Esophagus muscularis mucosa (tissue), 4 donors: ENCODE results near the gene SH3BP5. TPM values are rescaled to one million over a fixed set of nuclear protein-coding genes. Genes with fewer than 3 reads are reported as not detected.

Experiments
- DNase-seq: peaks from one replicate; pipeline ENCODE4 v3.0.0-alpha.2; 2017; ENCODE audit errors: extremely low spot score
- H3K27ac ChIP-seq, 4 donors: fragments of 200-600 bp; sonication (generic); replicated peaks in 1 of 4; 1 replicate in 3 of 4; 2 replicates in 1 of 4; pipeline ENCODE4 v1.5.1; 2016 to 2019; ENCODE audit warnings: mild to moderate bottlenecking in 1 of 4
- H3K27me3 ChIP-seq, 4 donors: fragments of 200-600 bp; sonication (generic); one replicate each; pipeline versions ENCODE4 v1.5.1 to v1.6.0; 2016 to 2019
- H3K36me3 ChIP-seq, 4 donors: fragments of 200-600 bp; sonication (generic); one replicate each; pipeline ENCODE4 v1.5.1; 2016 to 2019
- H3K4me1 ChIP-seq, 4 donors: fragments of 200-600 bp; sonication (generic); one replicate each; pipeline ENCODE4 v1.5.1; 2016 to 2019
- H3K4me3 ChIP-seq, 4 donors: fragments of 200-600 bp; sonication (generic); 1 replicate in 2 of 4; 2 replicates in 2 of 4; pipeline ENCODE4 v1.5.1; 2016 to 2019; ENCODE audit warnings: mild to moderate bottlenecking in 4 of 4, moderate library complexity in 1 of 4
- H3K9me3 ChIP-seq, 4 donors: fragments of 200-600 bp; sonication (generic); 1 replicate in 3 of 4; 2 replicates in 1 of 4; pipeline ENCODE4 v1.5.1; 2016 to 2019
- CTCF ChIP-seq, 3 experiments: fragments of 200-600 bp in 2 of 3; fragments of 450-650 bp in 1 of 3; sonication (generic) in 2 of 3; IDR thresholded peaks; one replicate each; pipeline ENCODE4 v1.5.1; 2017 to 2019; ENCODE audit warnings: antibody characterized with exemption in 3 of 3, mild to moderate bottlenecking in 2 of 3, moderate library complexity in 1 of 3
- EP300 ChIP-seq: sonication (generic); formaldehyde crosslinking; IDR thresholded peaks from one replicate; pipeline ENCODE4 v1.6.1; 2017; ENCODE audit warnings: antibody characterized with exemption
- POLR2A ChIP-seq: fragments of 450-650 bp; IDR thresholded peaks from one replicate; pipeline ENCODE4 v1.6.1; 2017; ENCODE audit warnings: antibody characterized with exemption, moderate library complexity, mild to moderate bottlenecking, low read depth
- POLR2AphosphoS5 ChIP-seq, 2 donors: sonication (generic); formaldehyde crosslinking; IDR thresholded peaks; one replicate each; pipeline ENCODE4 v1.6.1; 2017; ENCODE audit warnings: antibody characterized with exemption in 2 of 2
- WGBS: methylation state at CpG from one replicate; pipeline ENCODE4 v1.1.5; 2018; 5-methylcytosine and 5-hydroxymethylcytosine counted together
- intact Hi-C: fragments of 100-400 bp; cut with DNase I; formaldehyde crosslinking; loops from one replicate; pipeline ENCODE4 v1.15.1; 2023
- total RNA-seq, 4 donors: library from RNA; depleted of rRNA; stranded (reverse); fragments of >200 nt; gene quantifications; one replicate each; pipeline versions ENCODE4 v1.1.0 to v1.2.1, GENCODE V29; 2016

Gene SH3BP5
- total RNA-seq, 4 donors from 2014 or later, result 26.2 to 56.5 (median 38.2) TPM

- H3K4me3 ChIP-seq, result peak overlapping the region; percentile 87 to 98 (median 90)
- 72% methylated on average over 5 of the region's 5 CpGs for WGBS
- no peaks in the 10 kb centered on the region for H3K9me3 ChIP-seq
- no peaks in the 10 kb centered on the region for H3K27me3 ChIP-seq
- intact Hi-C loops, result loop anchor here (10.0 kb wide), 1 partner anchor 57 kb away; no protein-coding TSS in a partner anchor
- peaks cover 8 to 29% (median 18%) of the 10 kb centered on the region in 4 donors for H3K36me3 ChIP-seq
- peak overlapping the region; percentile 96 to 99 (median 98) for H3K27ac ChIP-seq
- TF ChIP-seq POLR2AphosphoS5 (IDR thresholded peaks at IDR 0.05) (no peak), POLR2A (no peak), CTCF (IDR thresholded peaks at IDR 0.05) (no peak), EP300 (no peak)
- DNase-seq, result no peak
- H3K4me1 ChIP-seq, result peaks cover 24 to 54% (median 47%) of the 10 kb centered on the region in 4 donors
Measured at GRCh38 chr3:15207836-15208504, 124.4 kb downstream of the SH3BP5 start.

GRCh38 chr3:15206662-15207576 lies 125.5 kb downstream of the SH3BP5 start:
- intact Hi-C loops, result loop anchor here (10.0 kb wide), 1 partner anchor 58 kb away; no protein-coding TSS in a partner anchor
- Histone ChIP-seq H3K27ac (peak overlapping the region; percentile 96 to 99 (median 98)), H3K4me3 (peak overlapping the region; percentile 87 to 98 (median 90)), H3K4me1 (peaks cover 24 to 57% (median 45%) of the 10 kb centered on the region in 4 donors), H3K27me3 (no peaks in the 10 kb centered on the region), H3K9me3 (no peaks in the 10 kb centered on the region), H3K36me3 (peaks cover 0 to 19% (median 8%) of the 10 kb centered on the region in 4 donors)
- peak; percentile 59 to 84 for TF ChIP-seq POLR2AphosphoS5 (IDR thresholded peaks at IDR 0.05)
- no peak for TF ChIP-seq CTCF (IDR thresholded peaks at IDR 0.05)
- DNase-seq, result no peak
- WGBS, result 2% methylated on average over 26 of the region's 30 CpGs

DNA sequence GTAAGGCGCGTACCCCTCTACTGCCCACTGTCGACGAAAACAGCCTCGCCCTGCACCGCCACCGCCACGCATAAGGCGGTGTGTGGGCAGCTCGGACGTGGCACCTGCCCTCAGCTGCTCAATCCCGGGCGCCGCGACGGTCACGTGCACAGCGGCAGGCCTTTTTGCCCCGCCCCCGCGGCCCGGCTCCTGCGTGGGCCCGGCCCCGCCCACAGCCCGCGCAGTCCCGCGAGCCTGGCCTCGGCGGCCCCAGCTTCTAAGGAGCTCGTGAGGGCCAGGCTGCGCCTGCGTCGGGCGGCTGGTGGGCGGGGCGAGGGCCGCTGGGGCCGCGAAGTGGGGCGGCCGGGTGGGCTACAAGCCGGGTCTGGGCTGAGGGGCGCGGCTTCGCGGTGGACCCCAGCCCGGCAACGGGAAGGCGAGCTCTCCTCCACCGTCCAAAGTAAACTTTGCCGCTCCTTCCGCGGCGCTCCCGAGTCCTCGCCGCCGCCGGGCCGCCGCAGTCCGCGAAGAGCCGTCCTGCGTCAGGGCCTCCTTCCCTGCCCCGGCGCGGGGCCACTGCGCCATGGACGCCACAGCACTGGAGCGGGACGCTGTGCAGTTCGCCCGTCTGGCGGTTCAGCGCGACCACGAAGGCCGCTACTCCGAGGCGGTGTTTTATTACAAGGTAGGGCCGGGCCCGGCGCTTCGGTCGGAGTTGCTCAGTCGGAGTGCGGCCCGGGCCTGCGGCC lies 126.3 kb downstream of the SH3BP5 start, which contains the start of gene CAPN7:
TSS of gene CAPN7 (plus strand) at position 313 of the 728 bp plus-strand sequence. CDS start at position 563, 250 bp downstream.
- intact Hi-C loops, result loop anchor here (10.0 kb wide), 1 partner anchor 59 kb away; no protein-coding TSS in a partner anchor
- TF ChIP-seq POLR2AphosphoS5 (IDR thresholded peaks at IDR 0.05) (peak; percentile 94 to 98), CTCF (IDR thresholded peaks at IDR 0.05) (peak; percentile 44 to 60 (median 47)), POLR2A (peak; percentile 65), EP300 (no peak)
- no peaks in the 10 kb centered on the region for H3K9me3 ChIP-seq
- DNase-seq, result peak; percentile 96
- peak within 1 kb of the TSS; percentile 96 to 99 (median 98) for H3K27ac ChIP-seq
- H3K27me3 ChIP-seq, result no peaks in the 10 kb centered on the region
- peaks cover 0 to 13% (median 3%) of the 10 kb centered on the region in 4 donors for H3K36me3 ChIP-seq
- peak within 1 kb of the TSS; percentile 87 to 98 (median 90) for H3K4me3 ChIP-seq
- 0% methylated on average over 6 of the region's 92 CpGs for WGBS
- peaks cover 24 to 52% (median 40%) of the 10 kb centered on the region in 4 donors for H3K4me1 ChIP-seq

DNA sequence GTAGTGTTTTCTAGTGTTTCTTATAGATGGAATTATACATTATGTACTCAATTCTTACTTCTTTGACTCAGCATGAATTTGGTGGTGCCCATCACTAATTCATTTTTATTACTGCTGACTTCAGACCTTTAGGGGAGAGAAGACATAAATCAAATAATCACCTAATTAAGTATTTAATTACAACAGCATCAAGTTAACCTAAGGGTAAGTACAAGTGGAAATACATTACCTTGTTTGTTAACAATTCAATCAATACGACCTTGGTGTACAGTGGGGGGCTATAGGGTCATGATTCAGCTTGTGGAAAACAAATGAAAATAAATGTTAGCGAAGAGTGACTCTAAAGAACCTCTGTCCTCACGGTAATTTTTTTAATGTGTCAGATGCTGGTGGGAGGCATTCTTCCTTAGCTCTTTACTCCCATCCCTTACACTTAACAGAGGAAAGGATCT lies 126.9 kb downstream of the SH3BP5 start:
- no peaks in the 10 kb centered on the region for H3K9me3 ChIP-seq
- TF ChIP-seq POLR2A (peak; percentile 55), CTCF (IDR thresholded peaks at IDR 0.05) (no peak)
- peaks cover 24 to 46% (median 35%) of the 10 kb centered on the region in 4 donors for H3K4me1 ChIP-seq
- intact Hi-C loops, result loop anchor here (10.0 kb wide), 1 partner anchor 59 kb away; no protein-coding TSS in a partner anchor
- peaks cover 0 to 9% (median 3%) of the 10 kb centered on the region in 4 donors for H3K36me3 ChIP-seq
- DNase-seq, result no peak
- peak overlapping the region; percentile 96 to 99 (median 98) for H3K27ac ChIP-seq
- 4% methylated on average over 3 of the region's 3 CpGs for WGBS
- H3K27me3 ChIP-seq, result no peaks in the 10 kb centered on the region
- peak overlapping the region; percentile 87 to 98 (median 90) for H3K4me3 ChIP-seq
